ENCODE results near the gene ATG16L2. TPM values are rescaled to one million over a fixed set of nuclear protein-coding genes. Genes with fewer than 3 reads are reported as not detected.
A peak's percentile ranks its signal among the peaks of the same experiment; 100 is the strongest.

The ATG16L2 gene
- total RNA-seq, 1 donor from 2014 or later, result 29.5 TPM

DNA sequence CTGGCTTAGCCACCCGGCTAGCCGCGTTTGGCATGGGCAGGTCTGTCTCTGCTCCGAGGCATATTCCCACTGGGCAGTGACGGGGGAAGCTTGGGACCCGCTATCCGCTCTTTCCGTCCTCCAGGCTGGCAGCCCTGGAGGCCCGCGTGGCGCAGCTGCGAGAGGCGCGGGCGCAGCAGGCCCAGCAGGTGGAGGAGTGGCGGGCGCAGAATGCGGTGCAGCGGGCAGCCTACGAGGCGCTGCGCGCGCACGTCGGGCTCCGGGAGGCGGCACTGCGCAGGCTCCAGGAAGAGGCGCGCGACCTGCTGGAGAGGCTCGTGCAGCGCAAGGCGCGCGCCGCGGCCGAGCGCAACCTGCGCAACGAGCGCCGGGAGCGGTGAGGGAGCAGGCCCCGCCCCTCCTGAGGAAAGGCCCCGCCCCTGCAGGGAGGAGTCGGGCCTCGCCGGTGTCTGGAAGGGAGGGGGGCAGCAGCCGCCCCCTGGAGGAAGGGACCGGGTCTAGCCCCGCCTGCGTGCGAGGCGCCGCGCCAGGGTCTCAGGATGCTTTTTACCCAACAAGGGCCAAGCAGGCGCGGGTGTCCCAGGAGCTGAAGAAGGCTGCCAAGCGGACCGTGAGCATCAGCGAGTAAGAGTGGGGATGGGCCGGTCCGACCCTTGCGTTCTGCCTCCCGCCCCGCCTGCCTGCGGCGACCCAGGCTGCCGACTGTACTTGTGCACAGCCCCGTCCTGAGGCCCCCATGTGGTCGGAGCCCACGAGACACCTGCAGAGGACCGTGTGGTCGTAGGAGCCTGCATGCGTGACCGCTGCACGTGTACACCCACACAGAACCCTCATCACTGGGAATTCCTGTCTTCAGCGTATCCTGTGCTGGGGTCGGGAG, 7.9 kb downstream of the ATG16L2 start:
- DNase-seq (ENCODE audit: low spot score), result peak; percentile 96

DNA sequence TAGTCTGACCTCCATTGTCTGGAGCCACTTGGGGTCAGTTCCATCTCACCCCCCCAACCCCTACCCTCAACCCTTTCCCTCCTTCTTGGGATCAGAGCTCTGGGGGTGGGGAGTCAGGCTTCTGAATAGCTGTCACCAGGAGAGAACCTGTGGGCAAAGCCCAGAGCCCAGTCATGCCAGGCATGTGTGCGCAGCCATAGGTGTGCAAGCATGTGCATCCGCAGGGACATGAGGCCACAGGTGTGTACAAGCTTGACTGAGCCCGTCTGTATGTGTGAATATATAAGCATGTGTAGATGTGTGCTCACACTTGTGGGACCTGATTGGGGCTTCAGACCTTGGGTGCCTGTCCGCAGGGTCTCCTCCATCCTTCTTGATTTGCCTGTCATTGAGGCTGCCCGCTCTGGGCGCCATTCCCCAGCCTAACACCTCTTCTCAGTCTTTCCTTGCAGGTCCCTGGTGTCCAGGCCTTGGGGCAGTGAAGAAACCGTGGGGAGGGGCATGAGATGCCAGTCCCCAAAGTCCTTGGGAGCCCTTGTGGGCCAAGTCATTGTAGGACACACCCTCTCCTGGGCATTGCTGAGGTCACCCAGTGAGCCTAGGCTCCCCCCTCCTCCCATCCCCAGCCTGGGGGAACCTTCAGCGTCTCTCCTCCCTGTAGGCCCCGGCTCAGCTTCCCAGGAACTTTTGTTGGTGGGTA, 9.0 kb downstream of the ATG16L2 start:
- no peak for DNase-seq (ENCODE audit: low spot score)

DNA sequence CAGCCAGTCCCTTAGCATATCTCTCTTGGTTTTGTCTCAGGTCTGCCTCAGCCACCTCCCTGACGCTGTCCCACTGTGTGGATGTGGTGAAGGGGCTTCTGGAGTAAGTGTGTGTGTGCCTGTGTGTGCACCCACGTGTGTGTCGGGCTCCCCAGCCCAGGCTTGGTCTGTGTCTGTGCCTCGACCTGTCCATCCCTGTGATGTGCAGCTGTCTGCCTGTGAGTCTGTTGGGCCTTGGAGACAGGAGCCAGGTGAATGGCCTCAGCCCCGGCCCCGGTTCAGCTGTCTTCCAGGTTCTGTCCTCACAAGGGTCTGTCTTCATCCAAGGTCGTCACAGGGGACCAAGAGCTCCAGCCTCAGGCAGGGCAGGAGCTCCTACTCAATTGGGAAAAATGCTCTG, 9.8 kb downstream of the ATG16L2 start:
- DNase-seq (ENCODE audit: low spot score), result peak; percentile 69

DNA sequence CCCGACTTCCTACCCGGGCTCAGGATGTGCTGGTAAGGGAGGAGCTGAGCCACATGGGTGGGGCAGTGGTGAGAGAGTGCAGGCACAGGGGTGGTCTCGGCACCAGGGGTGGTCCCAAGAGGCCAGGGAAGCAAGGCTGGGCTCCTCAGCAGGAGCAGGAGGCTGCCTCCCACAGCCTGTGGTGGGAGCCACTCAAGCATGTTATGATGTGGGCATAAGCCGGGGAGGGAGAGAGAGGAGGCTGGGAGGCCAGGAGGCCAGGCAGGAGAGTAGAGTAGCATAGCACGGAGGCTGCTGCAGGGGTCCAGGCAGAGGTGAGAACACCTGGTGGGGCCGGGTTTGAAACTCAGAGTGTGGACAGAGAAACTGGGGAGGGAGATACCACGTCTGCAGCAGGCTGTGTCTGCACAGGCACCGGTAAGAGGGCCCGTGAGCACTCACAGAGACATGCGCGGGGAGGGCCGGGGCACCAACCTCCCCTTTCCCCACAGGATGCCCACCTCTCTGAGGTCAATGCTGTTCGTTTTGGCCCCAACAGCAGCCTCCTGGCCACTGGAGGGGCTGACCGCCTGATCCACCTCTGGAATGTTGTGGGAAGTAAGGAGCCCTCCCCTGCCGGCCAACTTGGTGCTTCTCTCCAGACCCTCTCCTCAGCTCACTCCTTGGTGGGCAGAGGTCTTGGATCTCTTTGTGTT, 10.7 kb downstream of the ATG16L2 start:
- DNase-seq (ENCODE audit: low spot score), result peak; percentile 69

- peak; percentile 68 for DNase-seq (ENCODE audit: low spot score)
Measured at GRCh38 chr11:72825661-72826060, 11.4 kb downstream of the ATG16L2 start.

DNA sequence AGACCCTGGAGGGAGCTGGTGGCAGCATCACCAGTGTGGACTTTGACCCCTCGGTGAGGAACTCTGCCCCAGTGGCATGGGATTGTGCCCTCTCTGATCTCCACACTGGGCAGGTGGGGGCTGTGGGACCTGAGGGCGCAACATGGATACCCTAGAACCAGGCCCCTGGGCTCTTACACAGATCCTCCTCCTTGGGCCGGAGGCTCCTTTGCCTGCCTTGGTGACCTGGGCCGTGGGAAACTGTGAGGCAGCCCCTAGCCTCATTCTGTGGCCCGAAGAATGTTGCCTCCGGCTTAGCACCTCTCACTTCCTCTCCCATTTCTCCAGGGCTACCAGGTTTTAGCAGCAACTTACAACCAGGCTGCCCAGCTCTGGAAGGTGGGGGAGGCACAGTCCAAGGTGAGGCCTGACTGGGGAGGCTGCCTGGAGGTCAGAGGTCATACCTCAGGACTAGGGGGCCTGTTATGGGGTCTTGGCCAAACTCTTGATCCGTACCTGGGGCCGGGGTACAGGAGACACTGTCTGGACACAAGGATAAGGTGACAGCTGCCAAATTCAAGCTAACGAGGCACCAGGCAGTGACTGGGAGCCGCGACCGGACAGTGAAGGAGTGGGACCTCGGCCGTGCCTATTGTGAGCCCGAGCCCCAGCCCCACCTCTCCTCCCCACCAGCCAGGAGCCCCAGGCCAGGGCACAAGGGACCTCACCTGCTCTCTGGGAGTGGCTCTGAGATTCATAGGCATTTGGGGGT, 12.2 kb downstream of the ATG16L2 start:
- peak; percentile 79 for DNase-seq (ENCODE audit: low spot score)

DNA sequence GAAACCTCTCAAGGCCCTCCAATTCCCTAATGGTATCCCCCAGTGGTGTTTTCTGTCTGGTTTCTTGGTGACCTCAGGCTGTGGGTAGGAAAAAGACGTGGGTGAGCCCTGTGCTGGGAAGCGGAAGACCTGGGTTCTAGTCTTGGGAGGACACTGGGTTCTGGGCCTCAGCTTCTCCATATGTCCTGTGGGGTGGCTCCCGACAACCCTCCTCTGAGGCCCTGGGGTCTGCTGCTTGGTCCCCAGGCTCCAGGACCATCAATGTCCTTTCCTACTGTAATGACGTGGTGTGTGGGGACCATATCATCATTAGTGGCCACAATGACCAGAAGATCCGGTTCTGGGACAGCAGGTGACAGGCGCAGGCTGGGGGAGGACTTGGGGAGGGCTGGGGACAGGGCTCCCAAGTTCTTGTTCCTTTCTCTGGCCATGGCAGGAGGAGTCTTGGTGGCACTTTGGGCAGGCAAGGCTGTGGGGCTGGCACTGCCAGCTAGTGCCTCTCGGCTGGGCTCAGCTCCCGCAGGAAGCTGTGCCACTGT, 12.8 kb downstream of the ATG16L2 start:
- peak; percentile 76 for DNase-seq (ENCODE audit: low spot score)

GRCh38 chr11:72827656-72828055, 13.4 kb downstream of the ATG16L2 start:
- peak; percentile 53 for DNase-seq (ENCODE audit: low spot score)

- DNase-seq (ENCODE audit: low spot score), result peak; percentile 87
Measured at GRCh38 chr11:72828081-72828567, 13.9 kb downstream of the ATG16L2 start.

DNA sequence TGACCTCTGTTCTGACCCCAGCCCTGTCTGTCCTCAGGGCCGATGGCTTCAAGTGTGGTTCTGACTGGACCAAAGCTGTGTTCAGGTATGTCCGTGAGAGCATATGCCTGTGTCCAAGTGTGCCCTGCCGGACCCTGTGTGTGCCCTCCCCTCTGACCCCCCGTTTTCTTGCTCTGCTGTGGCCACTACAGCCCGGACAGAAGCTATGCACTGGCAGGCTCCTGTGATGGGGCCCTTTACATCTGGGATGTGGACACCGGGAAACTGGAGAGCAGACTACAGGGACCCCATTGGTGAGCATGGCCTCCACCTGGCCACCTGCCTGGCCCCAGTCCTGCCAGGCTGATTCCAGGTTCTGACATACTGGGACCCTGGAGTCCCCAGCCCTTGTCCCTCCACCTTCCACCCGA, 14.5 kb downstream of the ATG16L2 start:
- peak; percentile 57 for DNase-seq (ENCODE audit: low spot score)

DNA sequence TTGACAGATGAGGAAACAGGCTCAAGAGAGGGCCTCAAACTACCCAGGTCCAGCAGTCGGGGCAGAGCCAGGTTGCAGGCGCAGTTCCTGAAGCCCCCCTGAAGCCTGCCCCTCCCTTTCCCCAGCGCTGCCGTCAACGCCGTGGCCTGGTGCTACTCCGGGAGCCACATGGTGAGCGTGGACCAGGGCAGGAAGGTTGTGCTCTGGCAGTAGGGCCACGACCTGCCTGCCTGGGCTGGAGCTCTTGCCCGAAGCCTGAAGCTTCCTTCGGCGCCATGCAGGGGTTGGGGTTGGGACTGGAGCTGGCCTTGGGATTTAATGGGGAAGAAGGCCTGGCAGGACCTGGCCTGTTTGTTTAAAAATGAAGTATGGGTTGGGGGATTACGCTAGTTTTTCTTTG, 15.0 kb downstream of the ATG16L2 start:
- DNase-seq (ENCODE audit: low spot score), result no peak

GRCh38 chr11:72829884-72830533, 15.8 kb downstream of the ATG16L2 start:
- DNase-seq (ENCODE audit: low spot score), result no peak

DNA sequence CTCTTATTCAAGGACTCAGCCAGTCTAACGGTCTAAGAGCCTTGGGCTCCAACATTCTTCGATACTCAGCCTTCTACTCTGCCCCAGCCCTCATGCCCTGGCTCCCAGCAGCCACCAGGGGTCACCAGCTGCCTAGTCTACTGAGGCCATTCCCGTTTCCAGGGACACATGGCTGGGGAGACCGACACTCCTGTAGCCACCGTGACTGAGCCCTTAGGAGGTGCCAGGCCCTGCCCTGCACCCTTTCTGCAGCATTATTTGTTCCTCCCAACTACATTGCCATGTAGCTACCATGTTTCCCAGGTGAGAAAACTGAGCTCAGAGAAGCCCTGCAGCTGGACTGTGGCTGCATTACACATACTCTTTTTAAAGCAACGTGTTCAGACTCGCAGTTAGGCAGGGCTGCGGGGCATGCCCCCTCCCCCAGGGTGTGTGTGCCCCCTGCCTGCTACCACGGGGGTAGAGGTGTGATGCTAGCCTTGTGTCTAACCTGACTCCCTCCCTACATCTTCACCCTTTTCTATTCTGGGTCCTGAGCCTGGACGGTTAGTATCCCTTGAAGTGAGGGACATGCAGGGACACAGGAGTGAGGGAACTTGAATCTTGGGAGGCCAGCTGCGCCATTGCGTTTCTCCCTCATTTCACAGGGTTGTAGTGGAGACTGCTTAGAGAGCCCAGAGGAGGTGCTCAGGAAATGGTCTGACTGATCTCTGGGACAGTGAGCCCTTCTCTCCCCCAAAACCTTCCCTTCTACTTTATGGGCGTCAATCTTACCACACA, 17.5 kb downstream of the ATG16L2 start:
- peak; percentile 91 for DNase-seq (ENCODE audit: low spot score)

GRCh38 chr11:72832301-72833082, 18.3 kb downstream of the ATG16L2 start:
- peak; percentile 65 for DNase-seq (ENCODE audit: low spot score)

DNA sequence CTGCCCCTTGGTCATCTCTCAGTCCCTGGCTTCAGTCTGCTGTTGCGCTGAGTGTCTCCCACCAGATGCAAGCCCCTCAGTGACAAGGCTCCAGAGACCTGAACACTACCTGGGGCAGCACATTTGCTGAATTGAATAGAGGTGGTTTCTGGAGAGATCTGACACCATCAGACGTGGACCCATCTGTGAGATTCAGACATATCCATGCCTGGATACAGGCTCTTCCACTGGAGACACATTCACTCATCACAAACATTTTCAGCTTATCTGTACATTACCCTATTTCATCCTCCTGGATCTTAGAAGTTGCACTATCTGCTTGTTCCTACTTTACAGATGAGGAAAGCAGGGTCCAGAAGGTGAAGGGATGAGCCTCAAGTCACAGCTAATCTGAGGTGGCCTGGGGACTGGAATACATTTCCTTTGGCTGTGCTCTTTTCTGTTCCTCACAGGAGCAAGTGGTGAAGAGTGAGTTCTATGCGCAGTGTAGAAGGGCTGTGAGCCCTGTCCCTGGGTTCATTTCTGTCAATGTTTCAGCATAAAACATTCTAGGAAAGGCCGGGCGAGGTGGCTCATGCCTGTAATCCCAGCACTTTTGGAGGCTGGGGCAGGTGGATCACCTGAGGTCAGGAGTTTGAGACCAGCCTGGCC, 19.0 kb downstream of the ATG16L2 start:
- DNase-seq (ENCODE audit: low spot score), result peak; percentile 35

DNA sequence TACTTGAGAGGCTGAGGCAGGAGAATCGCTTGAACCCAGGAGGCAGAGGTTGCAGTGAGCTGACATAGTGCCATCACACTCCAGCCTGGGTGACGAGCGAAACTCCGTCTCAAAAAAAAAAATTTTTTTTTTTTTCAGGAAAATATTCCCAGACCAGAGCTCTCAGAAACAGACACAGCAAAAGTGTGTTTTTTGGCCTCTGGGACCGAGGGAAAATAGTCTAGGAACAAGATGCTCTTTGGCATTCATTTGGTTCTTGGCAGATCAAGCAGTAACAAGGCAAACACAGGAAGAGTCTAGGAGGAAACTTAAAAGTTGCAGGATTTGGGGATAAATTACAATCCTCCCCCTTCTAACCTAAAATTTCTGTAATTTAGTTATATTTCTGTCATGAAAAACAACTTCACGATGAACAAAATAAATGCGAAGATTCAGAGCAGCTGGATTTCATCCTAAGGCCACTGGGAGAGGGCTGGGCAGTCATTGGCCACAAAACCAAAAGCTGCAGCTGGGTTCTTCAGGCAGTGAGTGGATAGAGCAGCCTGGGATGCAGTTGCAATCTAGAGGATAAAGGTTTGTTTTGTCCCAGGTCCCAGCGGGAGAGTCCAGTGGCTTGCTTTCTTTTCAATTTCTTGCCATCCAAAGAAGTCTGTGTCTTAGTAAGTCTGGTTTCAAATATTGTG, 19.7 kb downstream of the ATG16L2 start:
- no peak for DNase-seq (ENCODE audit: low spot score)

GRCh38 chr11:72834905-72835304, 20.7 kb downstream of the ATG16L2 start:
- DNase-seq (ENCODE audit: low spot score), result no peak
